PC-3 (cell line): ENCODE results near the gene OTOF. TPM values are rescaled to one million over a fixed set of nuclear protein-coding genes. Genes with fewer than 3 reads are reported as not detected.

ENCODE experiments used
- ATAC-seq: fragments of 200-7000 bp; cut with Tn5 transposase; 2 replicates; pipeline ENCODE4 v1.9.1; 2020; ENCODE audit warnings: mild to moderate bottlenecking, moderate library complexity
- BruUV-seq: library from RNA; stranded (reverse); fragments of 400-500 nt; replicated peaks from 2 replicates; lab custom pipeline; 2021; lab: Mats Ljungman, UMichigan
- CTCF ChIA-PET: fragments of 300-600 bp; sonication (Branson Sonifier 250); formaldehyde crosslinking; loops from one replicate; lab custom pipeline; 2022; ENCODE audit warnings: antibody characterized with exemption; lab: Charles Lee
- POLR2A ChIA-PET: fragments of 300-600 bp; sonication (Branson Sonifier 250); formaldehyde crosslinking; loops from one replicate; lab custom pipeline; 2022; ENCODE audit warnings: antibody characterized with exemption; ENCODE audit not compliant: unreplicated experiment; lab: Charles Lee
- DNase-seq: peaks from one replicate; pipeline ENCODE4 v3.0.0-alpha.2; 2015
- H2AFZ ChIP-seq: fragments of 300-600 bp; sonication (generic); 2 replicates; pipeline ENCODE4 v1.6.0; 2016; ENCODE audit warnings: antibody characterized with exemption, low read length
- H3F3A ChIP-seq: fragments of 300-600 bp; sonication (generic); one replicate; pipeline ENCODE4 v1.6.0; 2017; ENCODE audit warnings: antibody characterized with exemption, low read length, control low read depth, mild to moderate bottlenecking; ENCODE audit not compliant: unreplicated experiment
- H3K27ac ChIP-seq: fragments of 300-600 bp; sonication (generic); 2 replicates; pipeline ENCODE4 v1.5.1; 2016; ENCODE audit warnings: mild to moderate bottlenecking, low read length
- H3K27me3 ChIP-seq: fragments of 300-600 bp; sonication (generic); 2 replicates; pipeline ENCODE4 v1.6.1; 2016; ENCODE audit warnings: low read length, mixed read lengths
- H3K36me3 ChIP-seq: fragments of 300-600 bp; sonication (generic); 2 replicates; pipeline ENCODE4 v1.6.1; 2016; ENCODE audit warnings: low read depth, mixed run types, low read length, mixed read lengths
- H3K4me1 ChIP-seq: fragments of 300-600 bp; sonication (generic); 2 replicates; pipeline ENCODE4 v1.5.1; 2016; ENCODE audit warnings: low read length; ENCODE audit not compliant: insufficient read depth
- H3K4me2 ChIP-seq: fragments of 300-600 bp; sonication (generic); 2 replicates; pipeline ENCODE4 v1.6.0; 2016; ENCODE audit warnings: low read length
- H3K4me3 ChIP-seq: fragments of 300-600 bp; sonication (generic); 2 replicates; pipeline ENCODE4 v1.5.1; 2016; ENCODE audit warnings: mild to moderate bottlenecking, low read length, mixed read lengths
- H3K79me2 ChIP-seq: fragments of 300-600 bp; sonication (generic); 2 replicates; pipeline ENCODE4 v1.6.1; 2017; ENCODE audit warnings: low read length, mixed read lengths
- H3K9ac ChIP-seq: fragments of 300-600 bp; sonication (generic); 2 replicates; pipeline ENCODE4 v1.6.0; 2016; ENCODE audit warnings: mild to moderate bottlenecking, low read length
- H3K9me2 ChIP-seq: fragments of 300-600 bp; sonication (generic); replicated peaks from 2 replicates; pipeline ENCODE4 v1.6.1; 2016; ENCODE audit warnings: mixed run types, low read length, mixed read lengths
- H3K9me3 ChIP-seq: fragments of 300-600 bp; sonication (generic); 2 replicates; pipeline ENCODE4 v1.6.1; 2016; ENCODE audit warnings: low read length, mixed read lengths
- H4K20me1 ChIP-seq: fragments of 300-600 bp; sonication (generic); 2 replicates; pipeline ENCODE4 v1.6.1; 2016; ENCODE audit warnings: low read length, mixed read lengths
- EZH2 ChIP-seq: fragments of 300-600 bp; sonication (generic); IDR thresholded peaks from one replicate; pipeline ENCODE4 v1.6.1; 2017; ENCODE audit warnings: antibody characterized with exemption, mild to moderate bottlenecking, low read length; ENCODE audit not compliant: unreplicated experiment
- EZH2phosphoT487 ChIP-seq: fragments of 300-600 bp; sonication (generic); IDR thresholded peaks from 2 replicates; pipeline ENCODE4 v1.6.1; 2018; ENCODE audit warnings: mild to moderate bottlenecking, antibody characterized with exemption, low read length, borderline replicate concordance
- intact Hi-C: fragments of 100-400 bp; cut with micrococcal nuclease; formaldehyde crosslinking; loops from 2 replicates; pipeline ENCODE4 v1.9.0; 2023
- total RNA-seq: library from RNA; depleted of rRNA; stranded (reverse); fragments of >200 nt; gene quantifications from 2 replicates; pipeline ENCODE4 v1.2.3, GENCODE V29; 2014
- TF ChIP-seq, protein P1 (sequence below): fragments of 300-600 bp; sonication (generic); conservative IDR thresholded peaks from 2 replicates; pipeline ENCODE4 v1.5.1; 2017; ENCODE audit warnings: antibody characterized with exemption, low read depth, mild to moderate bottlenecking, low read length

OTOF gene
- total RNA-seq, 1 experiment from 2014 or later, result not detected

DNA sequence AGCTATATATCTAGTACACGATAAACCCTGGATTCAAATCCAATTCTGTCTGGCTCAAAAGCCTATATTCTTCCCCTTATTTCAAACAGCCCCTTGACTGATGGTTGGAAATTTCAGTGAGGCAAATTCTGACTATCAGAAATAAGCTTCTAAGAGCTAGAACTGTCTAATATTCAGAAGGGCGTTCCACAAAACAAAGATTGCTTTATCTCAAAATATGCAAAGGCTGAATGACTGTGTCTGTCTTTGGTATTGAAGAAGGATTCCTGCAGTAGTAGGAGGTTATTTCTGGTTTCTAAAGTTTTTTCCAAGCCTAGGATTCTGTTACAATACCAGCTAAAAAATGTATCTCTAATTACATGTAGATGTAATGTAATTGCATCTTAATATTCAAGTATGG lies 45.1 kb downstream of the OTOF start:
- no peak overlapping the region for H2AFZ ChIP-seq

DNA sequence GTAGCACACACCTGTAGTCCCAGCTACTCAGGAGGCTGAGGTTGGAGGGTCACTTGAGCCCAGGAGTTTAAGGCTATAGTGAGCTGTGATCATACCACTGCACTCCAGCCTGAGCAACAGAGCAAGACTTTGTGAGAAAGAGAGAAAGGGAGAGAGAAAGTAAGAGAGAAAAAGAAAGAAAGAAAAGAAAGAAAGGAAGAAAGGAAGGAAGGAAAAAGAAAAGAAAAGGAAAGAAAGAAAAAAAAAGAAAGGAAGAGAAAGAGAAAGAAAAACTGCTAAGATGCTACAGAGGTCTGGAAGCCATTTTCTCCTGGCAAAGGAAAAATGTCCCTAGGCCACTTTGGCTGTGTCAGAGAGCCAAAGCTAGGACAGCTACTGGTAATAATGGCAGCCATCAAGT lies 45.6 kb downstream of the OTOF start:
- Histone ChIP-seq H2AFZ (no peak overlapping the region), H3K27me3 (no peaks in the 10 kb centered on the region), H3F3A (no peaks in the 10 kb centered on the region), H3K9ac (no peak overlapping the region), H3K4me3 (no peak overlapping the region), H3K36me3 (no peaks in the 10 kb centered on the region), H4K20me1 (no peaks in the 10 kb centered on the region), H3K9me3 (no peaks in the 10 kb centered on the region), H3K9me2 (no peaks in the 10 kb centered on the region), H3K27ac (no peak overlapping the region), H3K4me1 (peaks cover 7% of the 10 kb centered on the region; the same call in 1 of the 2 replicates), H3K4me2 (no peak overlapping the region), H3K79me2 (no peaks in the 10 kb centered on the region)
- intact Hi-C loops, result no loop called here
- TF ChIP-seq, protein P1, sequence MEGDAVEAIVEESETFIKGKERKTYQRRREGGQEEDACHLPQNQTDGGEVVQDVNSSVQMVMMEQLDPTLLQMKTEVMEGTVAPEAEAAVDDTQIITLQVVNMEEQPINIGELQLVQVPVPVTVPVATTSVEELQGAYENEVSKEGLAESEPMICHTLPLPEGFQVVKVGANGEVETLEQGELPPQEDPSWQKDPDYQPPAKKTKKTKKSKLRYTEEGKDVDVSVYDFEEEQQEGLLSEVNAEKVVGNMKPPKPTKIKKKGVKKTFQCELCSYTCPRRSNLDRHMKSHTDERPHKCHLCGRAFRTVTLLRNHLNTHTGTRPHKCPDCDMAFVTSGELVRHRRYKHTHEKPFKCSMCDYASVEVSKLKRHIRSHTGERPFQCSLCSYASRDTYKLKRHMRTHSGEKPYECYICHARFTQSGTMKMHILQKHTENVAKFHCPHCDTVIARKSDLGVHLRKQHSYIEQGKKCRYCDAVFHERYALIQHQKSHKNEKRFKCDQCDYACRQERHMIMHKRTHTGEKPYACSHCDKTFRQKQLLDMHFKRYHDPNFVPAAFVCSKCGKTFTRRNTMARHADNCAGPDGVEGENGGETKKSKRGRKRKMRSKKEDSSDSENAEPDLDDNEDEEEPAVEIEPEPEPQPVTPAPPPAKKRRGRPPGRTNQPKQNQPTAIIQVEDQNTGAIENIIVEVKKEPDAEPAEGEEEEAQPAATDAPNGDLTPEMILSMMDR, result no peak
- TF ChIP-seq EZH2phosphoT487 (no peak), EZH2 (no peak)
- BruUV-seq, result no TSS peak
- ATAC-seq (no peak), DNase-seq (no peak)
- ChIA-PET CTCF (no interaction called here), POLR2A (no interaction called here)

More for the DNA sequence above, 45.1 kb downstream of the OTOF start:
- ATAC-seq (no peak), DNase-seq (no peak)
- no TSS peak for BruUV-seq
- no peak overlapping the region for H3K9ac ChIP-seq
- H3K9me2 ChIP-seq, result no peaks in the 10 kb centered on the region
- CTCF ChIA-PET, result no interaction called here
- no peak for TF ChIP-seq EZH2phosphoT487
- TF ChIP-seq, protein P1, result no peak
- TF ChIP-seq EZH2, result no peak
- intact Hi-C loops, result no loop called here
- H3K27ac ChIP-seq, result no peak overlapping the region
- no peak overlapping the region for H3K4me3 ChIP-seq
- POLR2A ChIA-PET, result no interaction called here
- no peaks in the 10 kb centered on the region for H3K27me3 ChIP-seq
- H3F3A ChIP-seq, result no peaks in the 10 kb centered on the region
- H3K4me1 ChIP-seq, result peaks cover 7% of the 10 kb centered on the region; the same call in 1 of the 2 replicates
- H4K20me1 ChIP-seq, result no peaks in the 10 kb centered on the region
- no peaks in the 10 kb centered on the region for H3K79me2 ChIP-seq
- H3K9me3 ChIP-seq, result no peaks in the 10 kb centered on the region
- H3K4me2 ChIP-seq, result no peak overlapping the region
- H3K36me3 ChIP-seq, result no peaks in the 10 kb centered on the region

DNA sequence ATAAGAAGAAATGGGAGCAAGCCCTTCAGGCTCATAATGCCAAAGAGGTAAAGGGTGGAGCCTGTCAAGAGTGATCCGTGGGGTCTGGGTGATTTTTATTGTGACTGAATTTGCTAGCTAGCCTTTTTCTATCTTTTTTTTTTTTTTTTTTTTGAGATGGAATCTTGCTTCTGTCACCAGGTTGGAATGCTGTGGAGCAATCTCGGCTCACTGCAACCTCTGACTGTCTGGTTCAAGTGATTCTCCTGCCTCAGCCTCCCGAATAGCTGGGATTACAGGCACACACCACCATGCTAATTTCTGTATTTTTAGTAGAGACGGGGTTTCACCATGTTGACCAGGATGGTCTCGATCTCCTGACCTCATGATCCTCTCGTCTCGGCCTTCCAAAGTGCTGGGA lies 47.1 kb downstream of the OTOF start:
- Histone ChIP-seq H3K9me3 (no peaks in the 10 kb centered on the region), H2AFZ (no peak overlapping the region), H3K27me3 (no peaks in the 10 kb centered on the region), H3K4me3 (no peak overlapping the region), H3K27ac (no peak overlapping the region), H3K4me2 (no peak overlapping the region), H3F3A (no peaks in the 10 kb centered on the region), H3K4me1 (peaks cover 7% of the 10 kb centered on the region; the same call in 1 of the 2 replicates), H3K9me2 (no peaks in the 10 kb centered on the region), H4K20me1 (no peaks in the 10 kb centered on the region), H3K79me2 (no peaks in the 10 kb centered on the region), H3K9ac (no peak overlapping the region), H3K36me3 (no peaks in the 10 kb centered on the region)
- no TSS peak for BruUV-seq
- POLR2A ChIA-PET, result no interaction called here
- ATAC-seq (no peak), DNase-seq (no peak)
- TF ChIP-seq, protein P1, result no peak
- no peak for TF ChIP-seq EZH2phosphoT487
- no peak for TF ChIP-seq EZH2
- CTCF ChIA-PET, result no interaction called here
- intact Hi-C loops, result no loop called here
